Measurements from ENCODE around the gene TMEM218.

The TMEM218 gene

DNA sequence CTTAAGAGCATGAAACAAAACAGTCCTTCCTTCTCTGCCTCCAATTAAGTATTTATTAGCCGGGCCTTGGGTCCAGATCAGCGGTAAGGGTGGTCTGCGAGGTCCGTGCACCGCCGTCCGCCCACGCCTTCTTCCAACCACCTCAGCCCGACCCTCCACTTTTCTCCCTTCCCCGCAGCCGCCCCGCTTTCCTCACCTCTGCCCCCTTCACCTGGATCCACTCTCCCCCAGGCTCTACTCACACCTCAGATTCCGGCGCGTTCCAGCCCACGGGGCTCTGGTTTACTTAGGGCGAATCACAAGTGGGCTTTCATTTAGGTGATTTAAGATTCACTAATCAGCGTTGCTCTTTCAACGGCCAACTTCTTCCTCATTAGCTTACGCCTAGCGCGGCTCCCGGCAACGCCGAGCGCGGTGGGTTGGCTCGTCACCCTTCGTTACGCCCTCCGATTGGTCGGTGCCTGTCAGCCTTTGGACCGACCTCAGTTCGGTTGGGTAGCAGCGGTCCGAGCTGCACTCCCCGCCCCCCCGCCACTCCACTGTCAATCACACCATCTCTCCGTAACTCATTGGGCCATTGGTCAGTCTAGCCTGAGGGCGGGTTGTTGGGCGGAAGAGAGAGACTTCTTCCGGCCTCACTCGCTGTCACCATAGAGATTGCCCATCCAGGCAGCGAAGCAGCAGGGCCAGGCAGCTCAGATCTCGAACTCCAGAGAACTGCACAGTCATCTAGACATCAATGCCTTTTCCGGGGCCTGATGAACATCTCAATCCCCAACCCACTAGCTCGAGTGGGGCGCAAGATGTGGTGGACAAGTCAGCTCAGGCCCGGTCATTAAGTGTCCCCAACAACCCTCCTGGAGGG, at the start of gene TMEM218:
TSS of gene TMEM218 (minus strand) at position 284 of the 865 bp plus-strand sequence. CDS start 9,385 bp downstream, outside the sequence.
- DNase-seq (ENCODE audit: low read depth) = peak; percentile 93

DNA sequence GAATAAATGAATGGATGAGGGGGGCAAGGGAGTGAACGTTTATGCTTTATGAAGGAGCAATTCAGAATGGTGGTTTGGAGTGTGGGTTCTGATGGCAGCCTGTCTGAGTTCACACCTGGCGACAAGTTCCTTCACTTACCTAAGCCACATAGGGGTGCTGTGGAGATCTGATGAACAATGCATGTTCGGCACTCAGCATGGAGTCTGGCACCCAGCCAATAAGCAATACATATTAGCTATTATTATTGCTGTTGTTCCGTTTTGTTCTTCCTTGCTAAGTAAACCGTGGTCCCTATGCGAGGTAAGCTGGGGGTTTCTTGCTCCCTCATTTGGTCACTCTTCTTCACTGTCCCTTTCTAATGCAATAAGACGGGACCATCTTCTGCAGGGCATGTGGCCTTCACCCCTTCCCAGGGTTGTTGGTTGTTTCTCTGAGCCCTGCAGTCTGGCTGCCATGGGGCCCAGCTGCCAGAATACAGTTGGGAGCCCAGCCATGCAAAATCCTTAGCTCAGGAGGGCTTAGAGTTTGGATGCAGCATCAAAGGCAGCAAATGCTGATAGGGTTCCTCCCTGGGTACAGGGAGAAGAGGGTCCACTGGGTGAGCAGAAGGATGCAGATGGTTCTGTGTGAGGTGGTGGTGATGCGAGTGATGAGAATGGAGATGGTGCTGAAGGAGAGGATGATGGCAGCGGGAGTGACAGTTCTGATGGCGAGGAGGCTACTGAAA, 46.7 kb upstream of the TMEM218 start:
- no peak for DNase-seq (ENCODE audit: low read depth)

DNA sequence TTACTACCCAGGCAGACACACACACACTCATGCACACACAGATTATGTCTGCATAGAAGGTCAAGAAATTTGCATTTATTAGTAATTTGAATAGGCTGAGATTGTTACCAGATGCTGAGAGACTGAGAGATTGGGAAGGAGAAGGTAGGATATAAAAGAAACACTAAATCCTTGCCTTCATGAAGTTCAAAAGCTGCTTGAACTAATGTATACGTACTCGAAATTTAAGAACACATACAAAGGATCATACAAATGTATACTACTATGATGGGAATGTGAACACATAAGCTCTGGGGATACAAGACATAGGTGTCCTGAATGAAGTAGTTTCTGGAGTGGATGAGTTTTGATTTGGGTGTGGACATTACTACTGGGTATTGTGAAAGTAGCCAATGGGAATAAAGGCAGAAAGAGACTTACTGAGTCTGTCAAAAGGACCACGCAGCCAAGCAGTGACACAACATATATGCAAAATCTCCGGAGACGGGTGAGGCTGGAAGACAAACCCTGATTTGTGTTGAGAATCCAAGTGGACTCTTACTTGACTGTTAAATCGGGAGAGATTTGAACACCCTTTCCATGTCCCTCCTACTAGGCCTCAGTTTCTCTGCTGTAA, 45.8 kb upstream of the TMEM218 start:
- DNase-seq (ENCODE audit: low read depth) = no peak

DNA sequence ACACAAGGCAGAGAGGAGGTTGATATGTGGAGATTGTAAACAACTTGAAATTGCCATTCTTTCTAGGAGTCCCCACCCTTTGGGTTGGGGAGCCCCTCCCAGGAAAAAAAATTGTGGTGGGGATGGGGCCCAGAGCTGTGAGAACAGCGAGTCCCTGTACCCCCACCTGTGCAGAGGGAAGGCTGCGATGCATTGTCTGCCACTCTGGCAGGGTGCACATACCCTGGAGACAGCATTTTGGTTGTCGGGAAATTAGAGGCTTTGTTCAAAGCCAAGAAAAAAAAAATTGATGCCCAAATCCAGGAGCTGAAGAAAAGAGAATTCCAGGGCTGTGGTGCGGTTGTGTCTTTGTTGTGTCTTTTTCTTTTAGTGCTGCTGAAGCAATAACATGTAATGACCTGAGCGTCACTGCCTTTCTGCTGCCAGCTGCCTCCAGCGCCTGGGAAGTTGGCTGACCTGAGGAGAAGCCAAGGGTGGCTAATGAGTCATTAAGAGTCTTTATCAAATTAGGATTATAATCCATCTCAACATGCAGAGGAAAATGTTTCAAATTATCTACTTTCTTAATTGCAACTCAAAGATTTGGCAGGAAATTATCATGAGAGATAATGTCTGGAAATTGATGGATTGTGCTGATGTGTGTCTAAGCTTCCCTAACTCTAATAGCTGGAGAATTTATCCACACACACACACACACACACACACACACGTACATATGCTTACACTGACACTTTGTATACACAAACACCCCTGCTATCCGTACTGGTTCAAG, 45.1 kb upstream of the TMEM218 start:
- no peak for DNase-seq (ENCODE audit: low read depth)

DNA sequence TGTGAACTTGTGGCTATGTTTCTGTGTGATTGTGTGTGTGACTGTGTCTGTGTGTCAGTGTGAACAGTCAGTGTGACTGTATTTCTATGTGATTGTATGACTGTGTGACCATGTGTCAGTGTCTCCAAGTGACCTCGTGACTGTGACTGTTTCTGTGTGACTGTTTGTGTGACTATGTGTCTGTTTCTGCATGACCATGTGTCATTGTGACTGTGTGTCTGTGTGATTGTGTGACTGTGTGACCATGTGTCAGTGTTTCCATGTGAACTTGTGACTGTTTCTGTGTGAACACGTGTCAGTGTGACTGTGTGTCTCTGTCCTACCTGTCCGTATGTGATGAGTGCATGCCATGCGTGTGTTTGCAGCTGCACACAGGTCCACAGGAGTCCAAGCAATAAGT, 44.3 kb upstream of the TMEM218 start:
- DNase-seq (ENCODE audit: low read depth) = no peak

DNA sequence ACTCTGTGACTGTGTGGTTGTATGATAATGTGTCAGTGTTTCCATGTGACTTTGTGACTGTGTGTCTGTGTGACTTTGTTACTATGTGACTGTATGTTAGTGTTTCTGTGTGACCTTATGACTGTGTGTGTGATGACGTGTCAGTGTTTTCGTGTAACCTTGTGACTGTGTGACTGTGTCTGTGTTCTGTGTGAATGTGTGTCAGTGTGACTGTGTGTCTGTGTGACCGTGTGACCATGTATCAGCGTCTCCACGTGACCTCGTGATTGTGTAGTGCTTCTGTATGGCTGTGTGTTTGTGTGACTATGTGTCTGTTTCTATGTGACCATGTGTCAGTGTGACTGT, 43.6 kb upstream of the TMEM218 start:
- DNase-seq (ENCODE audit: low read depth) = no peak

DNA sequence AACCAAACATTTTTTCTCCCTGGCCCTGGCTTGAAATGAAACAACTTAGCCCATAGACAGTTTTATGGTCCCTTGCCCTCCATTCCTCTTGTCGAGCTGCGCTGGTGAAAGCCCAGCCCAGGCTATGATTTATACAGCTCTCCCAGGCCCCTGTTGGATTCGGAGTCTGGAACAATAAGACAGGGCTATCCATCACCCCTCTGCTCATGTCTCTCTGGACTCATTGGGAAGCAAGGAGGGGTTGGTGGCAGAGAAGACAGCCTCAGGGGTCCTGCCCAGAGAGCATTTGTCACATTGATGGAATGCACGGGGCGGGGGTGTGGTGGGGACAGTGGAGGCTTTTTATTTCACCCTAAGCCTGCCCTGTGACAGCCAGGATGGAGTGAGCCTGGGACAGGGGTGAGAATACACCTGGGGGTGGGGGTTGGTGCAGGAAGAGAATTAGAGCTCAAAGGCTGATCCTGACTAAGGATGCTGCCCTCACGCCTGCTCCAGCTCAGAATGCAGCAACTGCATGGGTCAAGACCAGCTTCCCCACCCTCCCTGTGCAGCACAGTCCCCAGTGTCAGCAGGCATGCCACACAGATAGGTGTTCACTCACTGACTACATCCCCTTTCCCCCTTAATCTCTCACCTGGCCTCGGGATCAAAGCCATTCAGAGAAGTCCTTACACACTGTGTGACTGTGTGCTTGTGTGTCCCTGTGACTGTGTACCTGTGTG, 43.1 kb upstream of the TMEM218 start:
- DNase-seq (ENCODE audit: low read depth) = no peak

DNA sequence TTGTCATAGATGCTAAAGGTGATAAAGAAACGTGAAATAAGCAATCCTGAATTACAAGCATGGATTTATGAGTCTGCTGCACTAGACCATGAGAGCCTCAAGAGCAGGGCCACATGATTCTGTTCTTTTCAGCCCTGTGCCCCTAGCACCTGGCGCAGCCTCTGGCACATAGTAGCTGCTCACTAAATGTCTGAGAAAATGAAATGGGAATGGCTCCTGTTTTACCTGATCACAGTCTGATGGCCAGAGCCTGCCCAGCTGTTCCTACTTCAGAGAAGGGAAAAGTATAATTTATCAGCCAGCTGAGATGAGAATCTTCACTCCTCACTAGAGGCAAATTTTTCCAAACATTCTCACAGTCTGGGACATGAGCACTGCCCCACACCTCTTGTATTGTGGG, 42.4 kb upstream of the TMEM218 start:
- DNase-seq (ENCODE audit: low read depth) = no peak

DNA sequence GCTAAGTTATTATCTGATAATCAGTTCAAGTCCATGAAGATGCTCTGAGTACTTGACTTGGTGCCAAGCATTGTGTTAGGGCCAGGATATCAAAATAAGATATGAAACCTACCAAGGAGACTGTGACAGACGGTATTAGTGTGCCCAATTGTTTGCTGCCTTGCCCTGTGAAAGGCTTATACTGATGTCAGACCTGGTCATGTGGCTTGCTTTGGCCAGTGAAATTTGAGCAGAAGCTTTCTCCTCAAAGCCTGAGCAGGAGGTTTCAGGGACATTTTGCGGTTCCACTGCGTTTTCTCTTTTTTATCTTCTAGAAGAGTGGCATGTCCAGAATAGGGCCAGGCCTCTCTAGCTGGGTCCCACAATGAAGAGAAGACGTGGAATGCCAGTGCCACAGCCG, 37.3 kb upstream of the TMEM218 start:
- no peak for DNase-seq (ENCODE audit: low read depth)

DNA sequence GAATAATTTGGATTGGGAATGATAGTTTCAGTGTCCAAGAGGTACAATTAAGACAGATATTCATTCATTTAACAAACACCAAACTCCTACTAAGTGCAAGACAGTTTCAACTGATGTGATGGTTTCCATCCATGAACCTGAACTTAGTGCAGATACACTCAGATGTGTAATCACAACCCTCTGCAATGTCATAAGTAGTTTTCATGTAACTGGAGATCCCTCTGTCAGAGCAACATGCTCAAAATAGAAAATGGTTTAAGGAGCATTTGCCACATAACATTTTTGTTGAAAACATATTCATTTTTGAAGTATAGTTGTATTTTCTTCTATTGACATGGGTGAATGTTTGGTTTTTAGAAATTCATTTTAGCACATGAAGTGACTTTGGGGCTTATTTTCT, 36.6 kb upstream of the TMEM218 start:
- no peak for DNase-seq (ENCODE audit: low read depth)

DNA sequence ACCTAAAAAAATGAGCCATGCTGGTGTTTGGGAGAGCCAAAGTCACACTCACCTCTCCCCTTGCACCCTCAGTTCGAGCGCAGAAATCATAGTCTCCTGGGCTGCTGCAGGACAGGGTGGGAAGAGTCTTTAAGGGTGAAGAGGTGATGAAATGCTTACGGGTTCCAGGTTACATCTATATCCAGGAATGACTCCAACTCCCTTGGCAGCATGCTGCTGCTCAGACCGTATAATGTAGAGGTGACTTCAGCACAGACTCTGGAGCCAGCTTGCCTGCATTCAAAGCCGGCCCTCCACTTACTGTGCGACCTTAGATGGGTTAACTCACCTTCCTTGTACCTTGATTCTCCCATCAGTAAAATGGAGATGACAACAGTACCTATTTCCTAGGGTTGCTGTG, 35.9 kb upstream of the TMEM218 start:
- DNase-seq (ENCODE audit: low read depth) = no peak

DNA sequence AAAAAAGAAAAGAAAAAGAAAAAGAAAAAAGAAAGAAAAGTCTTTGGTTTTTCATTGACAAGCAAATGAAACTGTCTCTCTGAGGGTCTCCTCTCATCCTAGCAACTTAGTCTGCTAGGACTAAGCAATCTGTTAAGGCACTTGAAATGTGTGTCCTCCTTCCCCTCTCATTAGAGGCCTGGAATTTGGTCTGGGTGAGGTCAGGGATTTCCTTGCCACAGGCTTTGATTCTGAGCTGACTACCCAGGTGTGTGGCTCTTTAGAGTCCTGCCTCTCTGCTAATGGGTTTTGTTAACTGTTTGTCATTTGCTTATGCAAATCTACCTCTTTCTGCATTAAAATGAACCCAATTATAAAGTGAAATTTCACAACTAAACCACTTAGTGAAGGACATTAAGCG, 34.8 kb upstream of the TMEM218 start:
- DNase-seq (ENCODE audit: low read depth) = no peak

DNA sequence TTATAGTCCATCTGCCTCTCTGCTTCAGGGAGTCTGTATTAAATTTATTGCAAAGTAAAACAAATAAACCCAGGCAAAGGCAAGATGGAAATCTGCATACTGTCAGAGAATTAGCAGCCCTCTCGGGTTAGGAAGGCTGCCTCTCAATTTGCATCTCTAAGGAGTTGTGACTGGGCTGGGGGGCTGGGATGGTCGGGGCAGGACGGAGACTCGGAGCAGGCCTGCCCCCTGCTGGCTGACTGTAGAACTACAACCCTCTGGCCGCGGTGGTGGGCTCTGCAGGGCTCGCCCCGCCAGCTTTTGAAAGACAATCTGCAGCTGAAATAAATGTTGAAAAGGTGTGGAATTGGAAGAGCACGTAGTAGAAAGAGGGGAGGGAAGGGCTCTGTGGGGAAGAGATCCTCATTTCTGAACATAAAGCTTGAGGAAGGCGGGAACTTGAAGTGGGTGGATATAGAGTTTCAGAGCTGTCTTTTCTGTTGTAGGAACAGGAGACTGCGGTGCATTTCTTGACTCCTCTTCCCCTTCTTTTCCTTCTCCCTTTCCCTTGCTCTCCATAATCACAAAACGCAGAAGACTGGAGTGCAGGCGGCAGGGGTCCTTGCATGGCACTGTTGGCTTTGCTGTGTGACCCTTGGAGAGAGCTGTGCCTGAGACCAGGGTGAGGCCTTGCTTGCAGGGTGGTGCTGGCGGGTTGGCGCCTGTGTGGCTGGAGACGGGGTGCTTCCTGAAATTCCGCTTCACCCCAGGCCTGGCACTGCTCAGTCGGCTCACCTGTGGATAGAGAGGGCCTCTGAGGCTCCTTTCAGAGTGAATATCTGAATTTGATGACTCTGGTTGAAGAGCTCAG, 30.5 kb upstream of the TMEM218 start:
- peak; percentile 47 for DNase-seq (ENCODE audit: low read depth)

DNA sequence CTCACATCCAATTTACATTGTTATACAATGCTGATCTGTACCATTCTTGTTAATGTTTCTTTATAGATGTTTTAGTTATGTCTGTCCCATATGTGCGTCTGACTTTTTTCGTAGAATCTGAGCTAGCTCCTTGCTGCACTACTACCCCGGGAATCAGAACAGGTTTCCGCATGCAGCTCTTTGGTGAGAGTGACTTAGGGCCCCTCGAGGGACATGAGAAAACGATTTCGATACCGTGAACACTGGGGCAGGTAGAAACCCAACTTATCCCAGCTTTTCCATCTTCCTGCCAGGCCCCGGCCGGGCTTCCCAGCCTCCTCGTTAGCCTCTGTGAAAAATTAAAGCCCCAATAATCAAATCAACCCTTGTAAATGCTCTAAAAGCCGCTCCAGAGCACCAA, 29.8 kb upstream of the TMEM218 start:
- no peak for DNase-seq (ENCODE audit: low read depth)

DNA sequence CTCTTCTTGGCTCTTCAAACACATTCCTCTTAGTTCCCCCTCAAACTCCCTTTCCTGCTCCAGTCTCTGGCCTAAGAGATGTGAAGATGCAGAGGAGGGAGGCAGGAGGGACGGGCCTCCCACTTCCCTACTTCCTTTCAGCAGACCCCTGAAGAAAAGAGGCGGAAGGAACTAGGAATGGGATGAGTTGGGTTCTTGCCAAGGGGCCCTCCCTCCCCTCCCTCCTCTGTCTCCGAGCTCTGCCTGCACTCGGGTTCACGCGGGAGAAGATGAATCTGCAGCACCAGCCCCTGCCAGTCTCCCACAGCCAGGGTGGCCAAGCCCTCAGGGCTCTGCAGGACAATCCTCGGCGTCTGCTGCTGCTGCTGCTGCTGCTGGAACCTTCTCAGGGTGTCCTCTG, 28.8 kb upstream of the TMEM218 start:
- no peak for DNase-seq (ENCODE audit: low read depth)

DNA sequence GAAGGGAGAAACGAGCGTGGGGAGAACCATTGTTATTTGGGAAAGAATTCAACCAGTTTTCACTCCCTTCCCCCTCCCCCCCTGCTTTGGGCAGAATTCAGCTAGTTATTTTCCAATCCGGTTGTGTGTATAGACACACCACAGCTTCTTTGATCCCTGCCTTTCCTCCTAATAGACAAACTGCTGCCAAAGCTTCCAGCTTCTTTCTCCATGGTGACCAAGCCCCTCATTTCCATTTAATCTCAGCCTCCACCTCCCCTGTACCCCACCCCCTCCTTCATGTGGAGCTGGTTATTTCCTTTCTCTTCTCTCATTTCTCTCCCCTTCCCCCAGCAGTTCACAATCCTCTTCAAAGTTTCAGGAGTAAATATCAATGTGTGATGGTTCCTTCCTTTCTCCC, 28.4 kb upstream of the TMEM218 start:
- DNase-seq (ENCODE audit: low read depth) = no peak

DNA sequence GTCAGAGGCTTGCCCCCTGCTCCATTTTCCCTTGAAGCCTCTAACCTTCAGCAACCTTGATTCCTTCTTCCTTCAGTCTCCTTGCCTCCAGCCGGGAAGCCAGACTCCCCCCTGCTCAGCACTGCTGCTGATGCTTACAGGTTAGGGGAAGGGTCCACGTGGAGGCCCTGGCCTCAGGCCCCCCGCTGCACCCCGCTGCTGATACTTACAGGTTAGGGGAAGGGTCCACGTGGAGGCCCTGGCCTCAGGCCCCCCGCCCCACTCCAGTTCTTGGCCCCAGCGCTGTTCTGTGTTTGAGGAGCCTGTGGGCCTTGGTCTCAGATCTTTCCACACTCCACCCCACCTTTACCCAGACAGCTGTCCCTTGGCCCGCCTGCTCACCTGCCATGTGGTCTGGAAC, 27.5 kb upstream of the TMEM218 start:
- DNase-seq (ENCODE audit: low read depth) = no peak

DNA sequence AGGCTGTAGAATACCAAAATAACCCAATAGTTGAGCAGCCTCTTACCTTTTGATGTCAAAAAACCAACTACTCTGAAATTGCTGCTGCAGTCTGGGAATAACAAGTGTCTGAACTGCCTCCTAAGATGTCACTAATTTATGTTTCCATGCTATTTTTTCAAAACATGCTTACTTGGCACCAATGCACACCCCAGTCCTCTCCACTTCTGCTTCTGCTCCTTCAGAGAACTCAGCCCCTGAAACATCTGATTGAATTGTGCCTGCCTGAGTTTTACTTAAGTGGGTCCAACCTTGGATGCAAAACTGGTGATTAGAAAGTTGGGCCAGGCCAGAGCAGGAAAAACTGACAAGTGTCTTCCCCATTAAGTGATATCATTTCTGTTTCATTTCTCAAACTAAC, 24.6 kb upstream of the TMEM218 start:
- DNase-seq (ENCODE audit: low read depth) = no peak

DNA sequence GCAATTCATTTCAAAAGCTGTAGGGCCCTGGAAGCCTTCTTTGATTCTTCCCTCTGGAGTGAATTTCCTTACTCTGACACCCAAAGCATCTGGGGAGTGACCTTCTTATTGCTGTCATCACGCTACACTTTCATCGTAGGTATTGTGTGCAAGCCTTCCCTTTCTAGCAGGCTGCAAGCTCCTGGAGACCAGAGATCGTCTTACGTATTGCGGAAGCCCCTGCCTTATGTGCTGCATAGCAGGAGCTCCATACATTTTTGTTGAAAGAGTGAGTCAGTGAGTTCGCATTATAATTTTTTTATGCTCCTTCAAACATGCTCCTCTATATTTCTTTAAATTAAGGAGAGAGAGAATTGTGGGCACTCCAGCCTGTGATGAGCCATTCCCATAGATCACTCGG, 21.2 kb upstream of the TMEM218 start:
- no peak for DNase-seq (ENCODE audit: low read depth)

DNA sequence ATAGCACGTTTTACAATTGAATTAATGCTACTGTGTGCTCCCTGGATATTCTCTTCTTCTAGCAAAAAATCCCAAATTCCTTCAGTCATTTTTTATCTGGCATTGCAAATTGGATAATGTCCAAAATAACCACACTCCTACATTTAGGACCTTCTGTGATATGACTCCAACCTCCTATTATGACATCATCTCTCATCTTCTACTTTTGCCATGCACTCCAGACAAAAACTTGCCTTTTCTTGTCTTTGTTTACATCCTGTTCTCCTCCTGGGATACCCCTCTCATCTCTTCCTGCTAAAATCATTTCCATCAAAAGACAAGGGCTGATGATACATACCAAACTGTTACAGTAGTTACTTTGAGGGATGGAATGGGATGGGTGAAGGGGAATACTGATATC, 20.6 kb upstream of the TMEM218 start:
- DNase-seq (ENCODE audit: low read depth) = no peak
